Calu3 (cell line): ENCODE measurements around the gene BICD2. TPM values are rescaled to one million over a fixed set of nuclear protein-coding genes. Genes with fewer than 3 reads are reported as not detected.

ENCODE experiments used
- BruUV-seq: library from RNA; stranded (reverse); fragments of 400-500 nt; replicated peaks from 2 replicates; lab custom pipeline; 2021; lab: Mats Ljungman, UMichigan
- CTCF ChIA-PET: fragments of 300-600 bp; sonication (Branson Sonifier 250); formaldehyde crosslinking; loops from one replicate; lab custom pipeline; 2022; ENCODE audit warnings: antibody characterized with exemption; lab: Charles Lee
- DNase-seq: peaks from one replicate; pipeline ENCODE4 v3.0.0; 2022
- H3K27ac Mint-ChIP-seq: one replicate; pipeline ENCODE4 v1.8.0; 2022; ENCODE audit warnings: mixed read lengths; ENCODE audit not compliant: unreplicated experiment
- H3K27me3 Mint-ChIP-seq: one replicate; pipeline ENCODE4 v1.8.0; 2022; ENCODE audit warnings: mixed read lengths; ENCODE audit not compliant: unreplicated experiment
- H3K36me3 Mint-ChIP-seq: one replicate; pipeline ENCODE4 v1.8.0; 2022; ENCODE audit warnings: mild to moderate bottlenecking, moderate library complexity, mixed read lengths; ENCODE audit not compliant: insufficient read depth, unreplicated experiment
- H3K4me1 Mint-ChIP-seq: one replicate; pipeline ENCODE4 v1.8.0; 2022; ENCODE audit warnings: mild to moderate bottlenecking, low read depth, mixed read lengths; ENCODE audit not compliant: unreplicated experiment
- H3K4me3 Mint-ChIP-seq: one replicate; pipeline ENCODE4 v1.8.0; 2022; ENCODE audit warnings: mild to moderate bottlenecking, low read depth, moderate library complexity, mixed read lengths; ENCODE audit not compliant: unreplicated experiment
- H3K9me3 Mint-ChIP-seq: one replicate; pipeline ENCODE4 v1.8.0; 2022; ENCODE audit warnings: low read depth, mixed read lengths; ENCODE audit not compliant: unreplicated experiment
- intact Hi-C: fragments of 100-400 bp; cut with micrococcal nuclease; formaldehyde crosslinking; loops from one replicate; pipeline ENCODE4 v1.10.0; 2022; ENCODE audit not compliant: unreplicated experiment
- total RNA-seq: library from RNA; stranded (reverse); gene quantifications from 2 replicates; pipeline ENCODE4 v1.2.3, GENCODE V29; 2022
- TF ChIP-seq, protein P1 (sequence below): fragments of 200-600 bp; IDR thresholded peaks from one replicate; pipeline ENCODE4 v1.8.0; 2022; ENCODE audit warnings: antibody characterized with exemption; ENCODE audit not compliant: unreplicated experiment

Gene BICD2
- total RNA-seq, 1 experiment from 2014 or later, result 21.9 TPM

DNA sequence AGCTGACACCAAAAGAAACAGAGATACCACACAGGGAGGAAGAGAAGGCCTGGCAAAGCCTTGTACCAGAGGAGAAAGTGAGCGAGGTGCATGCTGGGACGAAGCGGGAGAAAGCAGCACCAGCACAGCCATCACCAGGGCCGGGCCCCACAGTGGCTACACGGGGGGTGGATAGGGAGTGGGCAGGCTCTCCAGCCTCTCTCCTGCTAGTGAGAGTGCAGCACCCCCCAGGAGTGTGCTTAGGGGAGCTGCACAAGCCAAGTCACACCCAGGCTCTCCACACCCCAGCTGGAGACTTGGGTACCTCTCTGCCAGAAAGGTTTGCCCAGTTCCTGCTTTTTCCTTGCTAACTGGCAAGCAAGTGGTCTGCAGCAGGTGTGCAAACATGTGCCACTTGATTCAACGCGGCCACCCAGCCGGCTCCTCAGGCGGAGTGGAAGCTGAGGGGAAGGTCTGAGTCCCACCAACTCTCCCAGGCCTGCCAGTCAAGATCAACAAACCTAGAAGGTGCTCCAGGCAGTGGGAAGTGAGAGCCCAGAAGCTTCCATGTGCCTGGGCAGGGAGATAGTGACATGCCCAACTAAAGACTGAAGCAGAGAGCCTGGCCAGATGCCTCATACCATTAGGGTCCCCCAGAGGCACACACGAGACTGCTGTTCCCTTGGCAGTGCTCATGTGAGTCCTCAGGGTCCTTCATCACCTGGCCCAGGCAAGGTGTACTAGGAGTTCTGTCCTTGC, 39.9 kb downstream of the BICD2 start:
- Mint-ChIP-seq H3K9me3 (no peaks in the 10 kb centered on the region), H3K36me3 (peaks cover 18% of the 10 kb centered on the region), H3K4me3 (no peak overlapping the region), H3K27ac (peak overlapping the region; percentile 87), H3K27me3 (no peaks in the 10 kb centered on the region), H3K4me1 (peaks cover 16% of the 10 kb centered on the region)
- TF ChIP-seq, protein P1, sequence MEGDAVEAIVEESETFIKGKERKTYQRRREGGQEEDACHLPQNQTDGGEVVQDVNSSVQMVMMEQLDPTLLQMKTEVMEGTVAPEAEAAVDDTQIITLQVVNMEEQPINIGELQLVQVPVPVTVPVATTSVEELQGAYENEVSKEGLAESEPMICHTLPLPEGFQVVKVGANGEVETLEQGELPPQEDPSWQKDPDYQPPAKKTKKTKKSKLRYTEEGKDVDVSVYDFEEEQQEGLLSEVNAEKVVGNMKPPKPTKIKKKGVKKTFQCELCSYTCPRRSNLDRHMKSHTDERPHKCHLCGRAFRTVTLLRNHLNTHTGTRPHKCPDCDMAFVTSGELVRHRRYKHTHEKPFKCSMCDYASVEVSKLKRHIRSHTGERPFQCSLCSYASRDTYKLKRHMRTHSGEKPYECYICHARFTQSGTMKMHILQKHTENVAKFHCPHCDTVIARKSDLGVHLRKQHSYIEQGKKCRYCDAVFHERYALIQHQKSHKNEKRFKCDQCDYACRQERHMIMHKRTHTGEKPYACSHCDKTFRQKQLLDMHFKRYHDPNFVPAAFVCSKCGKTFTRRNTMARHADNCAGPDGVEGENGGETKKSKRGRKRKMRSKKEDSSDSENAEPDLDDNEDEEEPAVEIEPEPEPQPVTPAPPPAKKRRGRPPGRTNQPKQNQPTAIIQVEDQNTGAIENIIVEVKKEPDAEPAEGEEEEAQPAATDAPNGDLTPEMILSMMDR, result no peak
- DNase-seq, result no peak
- CTCF ChIA-PET, result no interaction called here
- BruUV-seq, result no TSS peak
- intact Hi-C loops, result no loop called here

DNA sequence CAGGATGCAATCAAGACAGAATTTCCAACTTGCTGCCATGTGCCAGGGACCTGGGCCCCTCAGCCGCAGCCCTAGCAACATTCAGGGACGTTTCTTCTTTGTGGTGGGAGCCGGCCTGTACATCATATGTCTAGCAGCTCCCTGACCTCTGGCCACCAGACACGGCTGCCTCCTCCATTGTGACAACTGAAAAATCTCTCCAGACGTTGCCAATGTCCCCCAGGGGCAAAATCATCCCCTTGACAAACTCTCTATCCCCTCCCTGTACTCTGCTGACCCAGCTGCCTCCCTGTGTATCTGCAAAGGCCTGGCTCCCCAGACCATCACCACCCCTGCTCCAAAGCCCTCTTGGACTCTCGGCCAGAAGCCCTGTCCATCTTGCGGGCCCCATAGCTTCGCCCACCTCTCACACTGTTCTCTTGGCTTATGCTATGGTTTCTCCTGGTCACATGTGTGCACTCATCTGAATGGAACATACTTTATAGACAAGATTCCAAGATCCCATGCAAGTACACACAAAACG, 40.8 kb downstream of the BICD2 start:
- H3K36me3 Mint-ChIP-seq, result peaks cover 22% of the 10 kb centered on the region
- TF ChIP-seq, protein P1, result no peak
- intact Hi-C loops, result no loop called here
- no peak overlapping the region for H3K4me3 Mint-ChIP-seq
- BruUV-seq, result no TSS peak
- no peaks in the 10 kb centered on the region for H3K27me3 Mint-ChIP-seq
- no peaks in the 10 kb centered on the region for H3K9me3 Mint-ChIP-seq
- peaks cover 16% of the 10 kb centered on the region for H3K4me1 Mint-ChIP-seq
- DNase-seq, result no peak
- CTCF ChIA-PET, result no interaction called here
- H3K27ac Mint-ChIP-seq, result peak overlapping the region; percentile 87

DNA sequence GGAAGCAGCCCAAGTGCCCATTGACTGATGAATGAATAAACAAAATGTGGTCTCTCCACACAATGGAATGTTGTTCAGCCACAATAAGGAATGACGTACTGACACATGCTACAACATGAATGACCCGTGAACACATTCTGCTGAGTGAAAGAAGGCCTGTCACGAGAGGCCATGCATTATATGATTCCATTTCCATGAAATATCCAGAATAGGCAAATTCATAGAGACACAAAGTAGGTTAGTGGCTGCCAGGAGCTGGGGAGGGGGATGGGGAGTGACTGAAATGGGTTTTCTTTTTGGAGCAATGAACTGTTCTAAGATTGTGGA, 41.4 kb downstream of the BICD2 start:
- Mint-ChIP-seq H3K36me3 (peaks cover 22% of the 10 kb centered on the region), H3K4me3 (no peak overlapping the region), H3K27me3 (no peaks in the 10 kb centered on the region), H3K9me3 (no peaks in the 10 kb centered on the region), H3K27ac (no peak overlapping the region), H3K4me1 (peaks cover 16% of the 10 kb centered on the region)
- CTCF ChIA-PET, result no interaction called here
- DNase-seq, result peak; percentile 23
- BruUV-seq, result no TSS peak
- intact Hi-C loops, result no loop called here
- TF ChIP-seq, protein P1, result no peak

DNA sequence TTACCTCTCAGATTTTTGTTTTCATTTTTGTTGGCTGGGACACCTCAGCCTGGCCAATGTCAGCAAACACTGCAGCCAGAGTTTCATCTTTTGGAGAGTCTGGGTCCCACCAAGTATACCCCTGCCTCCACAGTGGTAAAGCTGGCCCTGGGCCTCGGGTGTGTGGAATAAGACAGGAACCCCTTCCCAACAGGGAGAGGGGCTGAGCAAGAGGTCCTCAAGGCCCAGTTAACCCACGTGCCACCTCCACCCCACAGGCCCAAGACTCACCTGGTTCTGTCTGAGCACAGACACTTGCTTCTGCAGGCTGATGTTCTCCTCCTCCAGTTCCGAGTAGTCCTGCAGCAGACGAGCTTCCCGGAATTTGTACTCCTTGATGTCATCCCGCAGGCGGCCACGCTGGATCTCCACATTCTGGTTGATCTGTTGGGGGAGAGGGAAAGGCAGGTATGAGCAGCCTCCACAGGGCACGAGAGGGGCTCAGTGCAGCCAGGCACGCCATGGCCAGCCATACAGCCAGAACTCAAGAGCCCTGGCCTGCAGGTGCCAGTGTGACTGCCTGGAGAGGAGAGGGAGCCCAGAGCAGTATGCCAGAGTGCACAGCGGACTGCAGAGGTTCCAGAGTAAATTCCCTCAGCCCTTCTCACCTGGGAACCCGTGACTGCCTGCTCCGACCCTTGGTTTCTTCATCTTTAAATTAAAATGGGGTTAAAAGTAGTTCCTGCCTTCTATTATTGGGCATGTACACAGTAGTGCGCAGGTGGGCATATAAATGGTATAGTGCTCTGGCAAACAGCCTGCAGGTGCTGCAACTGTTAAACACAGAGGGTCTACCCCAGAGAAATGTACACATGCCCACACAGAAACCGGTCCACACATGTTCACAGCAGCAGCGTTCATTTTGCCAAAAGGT, 42.0 kb downstream of the BICD2 start:
- Mint-ChIP-seq H3K4me1 (peaks cover 16% of the 10 kb centered on the region), H3K36me3 (peaks cover 18% of the 10 kb centered on the region), H3K27ac (no peak overlapping the region), H3K27me3 (no peaks in the 10 kb centered on the region), H3K4me3 (no peak overlapping the region), H3K9me3 (no peaks in the 10 kb centered on the region)
- intact Hi-C loops, result no loop called here
- CTCF ChIA-PET, result no interaction called here
- BruUV-seq, result no TSS peak
- no peak for DNase-seq
- TF ChIP-seq, protein P1, result no peak
